Erythroblast (primary cell): Measurements from ENCODE around the gene KCNK17.
A peak's percentile ranks its signal among the peaks of the same experiment; 100 is the strongest.
"Not testable (repeated sequence)": the region's sequence is repeated elsewhere in the genome, so short reads cannot be mapped to it uniquely, and the experiment has no call there.

ENCODE experiments used
- DNase-seq, 2 experiments: peaks; one replicate each; lab custom pipeline; 2025; lab: John Stamatoyannopoulos, UW
- GATA1 ChIP-seq: IDR thresholded peaks from 2 replicates; pipeline ENCODE4 v1.6.1; 2011; ENCODE audit warnings: low read depth, mild to moderate bottlenecking, control low read depth, low read length, moderate library complexity
- POLR2A ChIP-seq: IDR thresholded peaks from 2 replicates; pipeline ENCODE4 v1.6.1; 2011; ENCODE audit warnings: mild to moderate bottlenecking, low read length

The KCNK17 gene

GRCh38 chr6:39302011-39302410 lies 12.2 kb downstream of the KCNK17 start:
- DNase-seq, result no peak

GRCh38 chr6:39301606-39302005 lies 12.6 kb downstream of the KCNK17 start:
- TF ChIP-seq GATA1 (no peak), POLR2A (no peak)
- no peak for DNase-seq

More at GRCh38 chr6:39302011-39302410, 12.2 kb downstream of the KCNK17 start:
- TF ChIP-seq POLR2A (no peak), GATA1 (no peak)

- no peak for DNase-seq
- TF ChIP-seq GATA1, result no peak
- TF ChIP-seq POLR2A, result no peak
Observed at GRCh38 chr6:39300739-39301138, 13.5 kb downstream of the KCNK17 start.

GRCh38 chr6:39298061-39298460 lies 16.2 kb downstream of the KCNK17 start:
- no peak for DNase-seq
- no peak for TF ChIP-seq POLR2A
- no peak for TF ChIP-seq GATA1

GRCh38 chr6:39296745-39297640 lies 17.2 kb downstream of the KCNK17 start:
- no peak for DNase-seq
- no peak for TF ChIP-seq GATA1
- TF ChIP-seq POLR2A, result no peak

GRCh38 chr6:39295611-39296011 lies 18.6 kb downstream of the KCNK17 start:
- DNase-seq, result no peak
- TF ChIP-seq POLR2A (no peak), GATA1 (no peak)

GRCh38 chr6:39294899-39295298 lies 19.3 kb downstream of the KCNK17 start:
- TF ChIP-seq POLR2A (no peak), GATA1 (no peak)
- no peak for DNase-seq

- TF ChIP-seq GATA1, result no peak
- TF ChIP-seq POLR2A, result no peak
- peak in 1 of 2 experiments; percentile 4 for DNase-seq
Observed at GRCh38 chr6:39294133-39294532, 20.1 kb downstream of the KCNK17 start.

- TF ChIP-seq POLR2A, result no peak
- no peak for TF ChIP-seq GATA1
- DNase-seq, result no peak
Observed at GRCh38 chr6:39292637-39293036, 21.6 kb downstream of the KCNK17 start.

GRCh38 chr6:39289490-39289889 lies 24.7 kb downstream of the KCNK17 start:
- TF ChIP-seq POLR2A (no peak), GATA1 (no peak)
- no peak for DNase-seq

GRCh38 chr6:39287601-39288000 lies 26.6 kb downstream of the KCNK17 start:
- DNase-seq, result no peak
- TF ChIP-seq POLR2A, result no peak
- TF ChIP-seq GATA1, result no peak

- not testable (repeated sequence) for DNase-seq
Observed at GRCh38 chr6:39286596-39286995, 27.6 kb downstream of the KCNK17 start.

- no peak for TF ChIP-seq POLR2A
- no peak for TF ChIP-seq GATA1
- no peak for DNase-seq
Observed at GRCh38 chr6:39282774-39283173, 31.4 kb downstream of the KCNK17 start.

GRCh38 chr6:39281312-39281980 lies 32.8 kb downstream of the KCNK17 start:
- DNase-seq, result no peak
- TF ChIP-seq POLR2A (no peak), GATA1 (no peak)
